K562 (cell line): Measurements from ENCODE around the gene ERVFRD-1. TPM values are rescaled to one million over a fixed set of nuclear protein-coding genes. Genes with fewer than 3 reads are reported as not detected.

ENCODE experiments used
- ASH1L ChIP-seq: fragments of 450-650 bp; IDR thresholded peaks from 2 replicates; pipeline ENCODE4 v1.6.1; 2018; ENCODE audit warnings: borderline replicate concordance, mild to moderate bottlenecking, low read depth; ENCODE audit not compliant: partially characterized antibody
- HDAC2 ChIP-seq: fragments of 450-650 bp; IDR thresholded peaks from 2 replicates; pipeline ENCODE4 v1.6.1; 2016; ENCODE audit warnings: mild to moderate bottlenecking
- HES1 ChIP-seq: fragments of 450-650 bp; IDR thresholded peaks from 2 replicates; pipeline ENCODE4 v1.6.1; 2016; ENCODE audit warnings: low read depth, mild to moderate bottlenecking, moderate library complexity
- HIVEP1 ChIP-seq: fragments of 250-450 bp; sonication (Bioruptor Pico); IDR thresholded peaks from 2 replicates; pipeline ENCODE4 v1.4.0; 2020; ENCODE audit warnings: mild to moderate bottlenecking
- KDM5B ChIP-seq: fragments of 200-600 bp; sonication (generic); IDR thresholded peaks from 2 replicates; pipeline ENCODE4 v1.6.1; 2012; ENCODE audit warnings: low read depth, mild to moderate bottlenecking, moderate library complexity, low read length, control low read depth, inconsistent platforms; ENCODE audit not compliant: insufficient replicate concordance
- MAFG ChIP-seq: fragments of 450-650 bp; conservative IDR thresholded peaks from 2 replicates; pipeline ENCODE4 v1.6.1; 2016; ENCODE audit warnings: missing genetic modification characterization, missing compliant biosample characterization
- MAFK ChIP-seq: IDR thresholded peaks from 2 replicates; pipeline ENCODE4 v1.6.1; 2011; ENCODE audit warnings: low read length, improper control_type of control experiment
- MYNN ChIP-seq, 2 experiments: sonication (generic); formaldehyde crosslinking in 1 of 2; IDR thresholded peaks; 2 replicates each; pipeline versions ENCODE4 v1.5.0 to v1.6.1; 2016 to 2020; ENCODE audit warnings: antibody characterized with exemption in 1 of 2, missing genetic modification reagents in 1 of 2
- NR2C1 ChIP-seq, 2 experiments: fragments of 450-650 bp; IDR thresholded peaks; 2 replicates each; pipeline ENCODE4 v1.6.1; 2017; ENCODE audit warnings: mild to moderate bottlenecking in 2 of 2, antibody characterized with exemption in 1 of 2, inconsistent platforms in 1 of 2, missing compliant biosample characterization in 1 of 2, missing genetic modification characterization in 1 of 2
- RFX5 ChIP-seq: IDR thresholded peaks from 2 replicates; pipeline ENCODE4 v1.6.1; 2011; ENCODE audit warnings: low read depth, mild to moderate bottlenecking, improper control_type of control experiment, low read length
- RUNX1 ChIP-seq: sonication (generic); IDR thresholded peaks from 2 replicates; pipeline ENCODE4 v1.6.1; 2016; ENCODE audit warnings: antibody characterized with exemption, low read depth
- SMARCA4 ChIP-seq: fragments of 450-650 bp; IDR thresholded peaks from 2 replicates; pipeline ENCODE4 v1.6.1; 2016
- TAL1 ChIP-seq: fragments of 450-650 bp; IDR thresholded peaks from 2 replicates; pipeline ENCODE4 v1.6.1; 2016; ENCODE audit warnings: mild to moderate bottlenecking
- ZNF431 ChIP-seq: sonication (generic); formaldehyde crosslinking; IDR thresholded peaks from 2 replicates; pipeline ENCODE4 v1.8.0; 2022; ENCODE audit warnings: mild to moderate bottlenecking, missing genetic modification reagents
- ZNF717 ChIP-seq: fragments of 250-450 bp; sonication (Bioruptor Pico); IDR thresholded peaks from 2 replicates; pipeline ENCODE4 v1.5.0; 2021
- ZZZ3 ChIP-seq: fragments of 450-650 bp; IDR thresholded peaks from 2 replicates; pipeline ENCODE4 v1.6.1; 2016; ENCODE audit warnings: antibody characterized with exemption, mild to moderate bottlenecking, moderate library complexity
- polyA plus RNA-seq, 8 experiments: library from polyadenylated mRNA; depleted of rRNA in 4 of 8; stranded (reverse) in 5 of 8; unstranded in 3 of 8; fragments of >200 nt; fragmentation: Nextera tagmentation in 2 of 8; fragmentation: Illumina TruSeq in 1 of 8; extraction: Ambion mirVana in 2 of 8; extraction: Trizol in 1 of 8; gene quantifications; 2 replicates each; pipeline versions ENCODE4 v1.2.1 to v1.2.3, GENCODE V29; 2011 to 2014; ENCODE audit warnings: inconsistent platforms in 1 of 8, missing spikeins in 1 of 8
- total RNA-seq, 7 experiments: library from RNA; depleted of rRNA in 6 of 7; stranded (reverse); fragments of >200 nt in 6 of 7; fragmentation: Illumina TruSeq in 2 of 7; extraction: Trizol in 2 of 7; gene quantifications; 2 replicates each; pipeline versions ENCODE4 v1.2.1 to v1.2.3, GENCODE V29; 2011 to 2021; ENCODE audit warnings: low replicate concordance in 1 of 7
- TF ChIP-seq, protein P1 (sequence below), 2 experiments: fragments of 450-650 bp; IDR thresholded peaks; 2 replicates each; pipeline ENCODE4 v1.6.1; 2016

The ERVFRD-1 gene
- total and polyA plus RNA-seq, 9 of the 15 experiments (the other 6 are each of a cell fraction or from before 2014, with no cell fraction given) = 0.05 to 0.14 (median 0.09) TPM; not detected in 2

GRCh38 chr6:11069760-11070159 is 41.8 kb downstream of the ERVFRD-1 start (continued):
- TF ChIP-seq NR2C1 (IDR thresholded peaks at IDR 0.05) (peak; percentile 50; the same call in 1 of the 2 replicates), NR2C1 (tag; IDR thresholded peaks at IDR 0.05) (peak; percentile 70), MAFG (peak; percentile 86), RUNX1 (no peak), HDAC2 (peak; percentile 42; the same call in 1 of the 2 replicates), SMARCA4 (peak; percentile 67; the same call in 1 of the 2 replicates), MAFK (0 out of 2 replicates have a peak, but pooled peaks have one; percentile 21), ASH1L (no peak), HES1 (0 out of 2 replicates have a peak, but pooled peaks have one; percentile 41), TAL1 (0 out of 2 replicates have a peak, but pooled peaks have one; percentile 1), KDM5B (no peak), ZNF431 (CRISPR knock-in tag) (no peak), ZZZ3 (no peak), RFX5 (no peak), MYNN (IDR thresholded peaks at IDR 0.05) (no peak), MYNN (CRISPR knock-in tag; IDR thresholded peaks at IDR 0.05) (no peak), HIVEP1 (CRISPR knock-in tag) (no peak), ZNF717 (CRISPR knock-in tag) (no peak)
- TF ChIP-seq, protein P1, sequence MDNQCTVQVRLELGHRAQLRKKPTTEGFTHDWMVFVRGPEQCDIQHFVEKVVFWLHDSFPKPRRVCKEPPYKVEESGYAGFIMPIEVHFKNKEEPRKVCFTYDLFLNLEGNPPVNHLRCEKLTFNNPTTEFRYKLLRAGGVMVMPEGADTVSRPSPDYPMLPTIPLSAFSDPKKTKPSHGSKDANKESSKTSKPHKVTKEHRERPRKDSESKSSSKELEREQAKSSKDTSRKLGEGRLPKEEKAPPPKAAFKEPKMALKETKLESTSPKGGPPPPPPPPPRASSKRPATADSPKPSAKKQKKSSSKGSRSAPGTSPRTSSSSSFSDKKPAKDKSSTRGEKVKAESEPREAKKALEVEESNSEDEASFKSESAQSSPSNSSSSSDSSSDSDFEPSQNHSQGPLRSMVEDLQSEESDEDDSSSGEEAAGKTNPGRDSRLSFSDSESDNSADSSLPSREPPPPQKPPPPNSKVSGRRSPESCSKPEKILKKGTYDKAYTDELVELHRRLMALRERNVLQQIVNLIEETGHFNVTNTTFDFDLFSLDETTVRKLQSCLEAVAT (IDR thresholded peaks at IDR 0.05) = no peak
